VCaP (cell line): ENCODE data around the gene CELA3B.
"Not testable (repeated sequence)": the region's sequence is repeated elsewhere in the genome, so short reads cannot be mapped to it uniquely, and the experiment has no call there.

Experiments
- H3K27ac ChIP-seq: fragments of 450-650 bp; 2 replicates; pipeline ENCODE4 v1.5.1; 2017
- CTCF ChIP-seq: fragments of 450-650 bp; conservative IDR thresholded peaks from 2 replicates; pipeline ENCODE4 v1.5.1; 2017; ENCODE audit warnings: mild to moderate bottlenecking, moderate library complexity

CELA3B gene

GRCh38 chr1:22025368-22026155 is 48.7 kb downstream of the CELA3B start:
- no peak for TF ChIP-seq CTCF
- H3K27ac ChIP-seq, result peak overlapping the region; percentile 90

- no peak for TF ChIP-seq CTCF
- H3K27ac ChIP-seq, result peak overlapping the region; percentile 90
Observed at GRCh38 chr1:22026924-22027289, 50.1 kb downstream of the CELA3B start.

GRCh38 chr1:22030057-22030456 is 53.2 kb downstream of the CELA3B start:
- no peak for TF ChIP-seq CTCF
- no peak overlapping the region; the same call in 1 of the 2 replicates for H3K27ac ChIP-seq

- TF ChIP-seq CTCF, result no peak
- peak overlapping the region; percentile 69 for H3K27ac ChIP-seq
Observed at GRCh38 chr1:22030473-22030872, 53.7 kb downstream of the CELA3B start.

GRCh38 chr1:22031214-22031962 is 54.6 kb downstream of the CELA3B start:
- H3K27ac ChIP-seq, result peak overlapping the region; percentile 69
- no peak for TF ChIP-seq CTCF

- H3K27ac ChIP-seq, result not testable (repeated sequence)
Observed at GRCh38 chr1:22034834-22035233, 58.0 kb downstream of the CELA3B start.

GRCh38 chr1:22037520-22037919 is 60.7 kb downstream of the CELA3B start:
- H3K27ac ChIP-seq, result no peak overlapping the region
- no peak for TF ChIP-seq CTCF

- no peak overlapping the region for H3K27ac ChIP-seq
- no peak for TF ChIP-seq CTCF
Observed at GRCh38 chr1:22038036-22038435, 61.2 kb downstream of the CELA3B start.
